HUES64 (cell line): ENCODE results near the gene ARHGAP44. TPM values are rescaled to one million over a fixed set of nuclear protein-coding genes. Genes with fewer than 3 reads are reported as not detected.
A peak's percentile ranks its signal among the peaks of the same experiment; 100 is the strongest.

Experiments used
- H3K27ac ChIP-seq: 2 replicates; pipeline ENCODE4 v1.7.0; 2013; ENCODE audit warnings: low read depth, low read length, inconsistent platforms
- H3K27me3 ChIP-seq: 2 replicates; pipeline ENCODE4 v1.6.1; 2013; ENCODE audit warnings: mild to moderate bottlenecking, low read length; ENCODE audit not compliant: insufficient read depth
- H3K36me3 ChIP-seq: 2 replicates; pipeline ENCODE4 v1.6.1; 2013; ENCODE audit warnings: mild to moderate bottlenecking, low read length; ENCODE audit not compliant: insufficient read depth
- H3K4me1 ChIP-seq: 2 replicates; pipeline ENCODE4 v1.6.1; 2013; ENCODE audit warnings: mild to moderate bottlenecking, low read length, moderate library complexity; ENCODE audit not compliant: insufficient read depth
- H3K4me3 ChIP-seq: 2 replicates; pipeline ENCODE4 v1.5.1; 2013; ENCODE audit warnings: mild to moderate bottlenecking, low read length, moderate library complexity
- H3K9ac ChIP-seq: 2 replicates; pipeline ENCODE4 v1.6.1; 2013; ENCODE audit warnings: mild to moderate bottlenecking, low read depth, low read length
- H3K9me3 ChIP-seq: 2 replicates; pipeline ENCODE4 v1.6.1; 2013; ENCODE audit warnings: low read depth, low read length; ENCODE audit not compliant: insufficient read depth
- WGBS: fragments of 150-250, 120-280 bp; methylation state at CpG from one replicate; pipeline ENCODE4 v1.1.7; 2013; ENCODE audit warnings: missing lambda C conversion rate; 5-methylcytosine and 5-hydroxymethylcytosine counted together
- polyA plus RNA-seq, 2 experiments: library from polyadenylated mRNA; stranded (reverse); fragments of 50-300 nt; gene quantifications; one replicate each; pipeline ENCODE4 v1.2.3, GENCODE V29; 2013

The ARHGAP44 gene, protein sequence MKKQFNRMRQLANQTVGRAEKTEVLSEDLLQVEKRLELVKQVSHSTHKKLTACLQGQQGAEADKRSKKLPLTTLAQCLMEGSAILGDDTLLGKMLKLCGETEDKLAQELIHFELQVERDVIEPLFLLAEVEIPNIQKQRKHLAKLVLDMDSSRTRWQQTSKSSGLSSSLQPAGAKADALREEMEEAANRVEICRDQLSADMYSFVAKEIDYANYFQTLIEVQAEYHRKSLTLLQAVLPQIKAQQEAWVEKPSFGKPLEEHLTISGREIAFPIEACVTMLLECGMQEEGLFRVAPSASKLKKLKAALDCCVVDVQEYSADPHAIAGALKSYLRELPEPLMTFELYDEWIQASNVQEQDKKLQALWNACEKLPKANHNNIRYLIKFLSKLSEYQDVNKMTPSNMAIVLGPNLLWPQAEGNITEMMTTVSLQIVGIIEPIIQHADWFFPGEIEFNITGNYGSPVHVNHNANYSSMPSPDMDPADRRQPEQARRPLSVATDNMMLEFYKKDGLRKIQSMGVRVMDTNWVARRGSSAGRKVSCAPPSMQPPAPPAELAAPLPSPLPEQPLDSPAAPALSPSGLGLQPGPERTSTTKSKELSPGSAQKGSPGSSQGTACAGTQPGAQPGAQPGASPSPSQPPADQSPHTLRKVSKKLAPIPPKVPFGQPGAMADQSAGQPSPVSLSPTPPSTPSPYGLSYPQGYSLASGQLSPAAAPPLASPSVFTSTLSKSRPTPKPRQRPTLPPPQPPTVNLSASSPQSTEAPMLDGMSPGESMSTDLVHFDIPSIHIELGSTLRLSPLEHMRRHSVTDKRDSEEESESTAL
- 6.3 TPM for polyA plus RNA-seq (2013, experiment 1 of 2)
- 7.0 TPM for polyA plus RNA-seq (2013, experiment 2 of 2)

DNA sequence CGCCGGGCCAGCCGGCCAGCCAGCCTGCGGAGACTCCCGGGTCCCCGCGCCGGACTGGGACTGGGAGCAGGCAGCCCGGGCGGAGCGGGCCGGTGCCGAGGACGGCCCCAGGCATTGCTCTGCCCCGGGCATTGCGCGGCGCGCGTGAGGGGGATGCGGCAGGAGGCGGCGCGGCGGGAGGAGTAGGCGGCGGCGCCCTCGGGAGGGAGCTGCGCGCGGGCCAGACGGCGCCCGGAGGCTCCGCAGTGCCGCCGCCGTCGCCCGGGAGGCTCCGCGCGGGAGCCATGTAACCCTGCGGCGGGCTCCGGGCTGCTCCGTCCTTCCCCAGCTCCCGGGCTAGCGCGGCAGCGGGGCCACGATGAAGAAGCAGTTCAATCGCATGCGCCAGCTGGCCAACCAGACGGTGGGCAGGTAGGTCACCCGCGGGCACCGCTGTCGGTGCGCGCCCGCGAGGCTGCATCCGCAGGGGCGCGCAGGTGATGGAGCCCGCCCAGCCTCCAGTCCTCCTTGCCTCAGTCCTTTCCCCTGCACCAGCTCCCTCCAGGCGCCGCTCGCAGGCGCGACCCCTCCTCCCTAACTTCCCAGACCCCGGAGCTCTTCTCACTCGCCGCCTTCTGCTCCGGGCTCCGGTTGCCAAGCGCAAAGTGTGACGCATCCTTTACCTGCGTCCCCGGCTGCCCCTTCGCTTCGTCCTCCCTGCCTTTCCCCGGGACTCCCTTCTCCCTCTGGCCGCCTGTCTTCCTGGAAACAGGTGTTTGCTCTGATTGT lies at the start of gene ARHGAP44:
Gene ARHGAP44 (plus strand): TSS at position 18 of the 768 bp plus-strand sequence. CDS start 341 bp downstream, at position 359.
- peaks cover 8% of the 10 kb centered on the region; the same call in 1 of the 2 replicates for H3K4me1 ChIP-seq
- H3K4me3 ChIP-seq: peak within 1 kb of the TSS; percentile 97
- H3K36me3 ChIP-seq: no peaks in the 10 kb centered on the region
- no peaks in the 10 kb centered on the region for H3K9me3 ChIP-seq
- peak within 1 kb of the TSS; percentile 80 for H3K9ac ChIP-seq
- H3K27ac ChIP-seq: no peak within 1 kb of the TSS; the same call in 1 of the 2 replicates
- under 1% methylated on average over 86 of the region's 86 CpGs for WGBS
- H3K27me3 ChIP-seq: peaks cover 17% of the 10 kb centered on the region; the same call in 1 of the 2 replicates

DNA sequence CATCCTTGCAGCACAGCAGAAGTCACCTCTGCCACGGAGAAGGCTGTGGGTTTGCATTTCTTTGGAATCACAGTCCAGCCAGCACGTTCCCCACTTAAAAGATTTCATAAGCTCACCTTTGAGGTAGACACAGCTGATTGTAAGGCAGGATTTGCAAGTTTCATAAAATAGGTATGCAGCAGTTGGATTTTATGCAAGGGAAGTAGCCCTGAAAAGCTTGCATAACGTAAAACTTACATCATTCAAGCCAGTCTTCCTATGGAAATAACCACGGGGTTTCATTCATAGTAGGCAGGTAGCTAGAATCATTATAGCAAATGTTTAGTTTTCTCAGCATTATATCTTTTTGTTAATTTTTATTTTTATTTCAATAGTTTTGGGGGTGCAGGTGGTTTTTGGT lies 49.8 kb upstream of the ARHGAP44 start:
- no peak overlapping the region for H3K9ac ChIP-seq
- no peak overlapping the region for H3K4me3 ChIP-seq
- H3K27ac ChIP-seq: no peak overlapping the region
- no peaks in the 10 kb centered on the region for H3K27me3 ChIP-seq
- no peaks in the 10 kb centered on the region for H3K4me1 ChIP-seq
- H3K9me3 ChIP-seq: no peaks in the 10 kb centered on the region
- H3K36me3 ChIP-seq: no peaks in the 10 kb centered on the region
- 93% methylated on average over 4 of the region's 4 CpGs for WGBS

DNA sequence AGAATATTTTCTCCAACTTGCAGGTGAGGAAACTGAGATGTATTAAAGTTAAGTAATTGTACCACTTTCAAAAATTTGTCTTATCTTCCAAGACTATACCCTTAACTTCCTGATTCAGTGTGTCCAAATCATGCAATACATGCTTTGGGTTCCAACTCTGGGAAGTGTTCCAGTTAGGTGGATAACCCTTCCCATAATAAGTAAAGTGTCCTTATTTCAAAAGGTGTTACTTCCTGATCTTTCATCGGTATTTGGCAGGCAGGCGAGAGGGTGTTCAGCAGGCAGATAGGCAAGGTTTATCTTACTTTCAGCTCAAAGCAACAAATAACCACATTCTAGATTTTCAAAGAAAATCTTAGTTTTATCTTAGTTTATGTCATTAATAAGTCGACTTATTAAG lies 46.3 kb upstream of the ARHGAP44 start:
- 88% methylated on average over 2 of the region's 3 CpGs for WGBS
- Histone ChIP-seq H3K27me3 (no peaks in the 10 kb centered on the region), H3K4me1 (no peaks in the 10 kb centered on the region), H3K9ac (no peak overlapping the region), H3K4me3 (no peak overlapping the region), H3K36me3 (no peaks in the 10 kb centered on the region), H3K9me3 (no peaks in the 10 kb centered on the region), H3K27ac (no peak overlapping the region)

GRCh38 chr17:12744298-12744697 lies 45.0 kb upstream of the ARHGAP44 start:
- Histone ChIP-seq H3K9me3 (no peaks in the 10 kb centered on the region), H3K4me1 (no peaks in the 10 kb centered on the region), H3K36me3 (no peaks in the 10 kb centered on the region), H3K4me3 (no peak overlapping the region), H3K9ac (no peak overlapping the region), H3K27me3 (no peaks in the 10 kb centered on the region), H3K27ac (no peak overlapping the region)
- WGBS: 91% methylated on average over 5 of the region's 5 CpGs

DNA sequence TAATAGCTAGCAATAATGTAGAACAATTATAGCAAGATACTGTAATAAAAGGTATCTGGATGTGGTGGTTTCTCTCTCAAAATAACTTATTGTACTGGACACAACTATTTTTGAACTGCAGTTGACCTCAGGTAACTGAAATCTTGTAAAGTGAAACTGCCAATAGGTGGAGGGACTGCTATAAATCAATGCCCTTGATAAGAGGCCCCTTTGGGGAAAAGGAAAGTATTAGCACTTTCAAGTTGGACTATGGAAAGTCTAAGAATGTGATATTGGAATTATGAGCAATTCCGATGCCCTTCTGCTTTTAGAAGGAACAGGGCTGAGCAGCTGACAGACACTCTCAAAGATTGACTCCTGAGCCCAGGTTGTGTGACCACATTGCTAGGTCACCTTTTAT lies 44.5 kb upstream of the ARHGAP44 start:
- no peaks in the 10 kb centered on the region for H3K4me1 ChIP-seq
- H3K4me3 ChIP-seq: no peak overlapping the region
- H3K9me3 ChIP-seq: no peaks in the 10 kb centered on the region
- no peak overlapping the region for H3K9ac ChIP-seq
- H3K27me3 ChIP-seq: no peaks in the 10 kb centered on the region
- H3K27ac ChIP-seq: no peak overlapping the region
- H3K36me3 ChIP-seq: no peaks in the 10 kb centered on the region
- WGBS: 96% methylated on average over 1 of the region's 1 CpG

DNA sequence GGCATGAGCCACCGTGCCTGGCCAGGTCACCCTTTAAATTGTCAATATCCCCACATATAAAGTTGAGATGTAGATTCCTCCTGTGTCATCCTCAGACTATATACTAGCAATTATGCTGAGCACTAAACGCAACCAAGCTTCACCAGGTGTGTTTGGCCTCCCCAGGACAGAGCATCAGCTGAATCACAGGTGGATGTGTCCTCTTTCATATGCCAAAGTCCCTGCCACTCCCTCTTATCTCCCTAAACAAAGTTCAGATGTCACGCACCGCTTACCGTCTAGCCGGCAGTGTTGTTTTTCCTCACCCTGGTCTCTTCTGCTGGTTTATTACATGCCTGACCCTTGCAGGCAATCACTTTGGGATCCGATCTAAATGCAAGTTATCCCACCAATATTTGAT lies 43.8 kb upstream of the ARHGAP44 start:
- H3K27me3 ChIP-seq: no peaks in the 10 kb centered on the region
- no peak overlapping the region for H3K4me3 ChIP-seq
- WGBS: 90% methylated on average over 7 of the region's 7 CpGs
- no peaks in the 10 kb centered on the region for H3K4me1 ChIP-seq
- no peaks in the 10 kb centered on the region for H3K36me3 ChIP-seq
- no peak overlapping the region for H3K27ac ChIP-seq
- no peak overlapping the region for H3K9ac ChIP-seq
- no peaks in the 10 kb centered on the region for H3K9me3 ChIP-seq

GRCh38 chr17:12756786-12757185 lies 32.5 kb upstream of the ARHGAP44 start:
- Histone ChIP-seq H3K4me3 (no peak overlapping the region), H3K4me1 (no peaks in the 10 kb centered on the region)

GRCh38 chr17:12759090-12759489 lies 30.2 kb upstream of the ARHGAP44 start:
- Histone ChIP-seq H3K36me3 (no peaks in the 10 kb centered on the region), H3K9me3 (no peaks in the 10 kb centered on the region), H3K27ac (no peak overlapping the region), H3K4me3 (no peak overlapping the region), H3K27me3 (no peaks in the 10 kb centered on the region), H3K9ac (no peak overlapping the region), H3K4me1 (no peaks in the 10 kb centered on the region)
- WGBS: 90% methylated on average over 2 of the region's 2 CpGs

More at GRCh38 chr17:12756786-12757185, 32.5 kb upstream of the ARHGAP44 start:
- Histone ChIP-seq H3K27me3 (no peaks in the 10 kb centered on the region), H3K9me3 (no peaks in the 10 kb centered on the region), H3K9ac (no peak overlapping the region), H3K27ac (no peak overlapping the region), H3K36me3 (no peaks in the 10 kb centered on the region)

DNA sequence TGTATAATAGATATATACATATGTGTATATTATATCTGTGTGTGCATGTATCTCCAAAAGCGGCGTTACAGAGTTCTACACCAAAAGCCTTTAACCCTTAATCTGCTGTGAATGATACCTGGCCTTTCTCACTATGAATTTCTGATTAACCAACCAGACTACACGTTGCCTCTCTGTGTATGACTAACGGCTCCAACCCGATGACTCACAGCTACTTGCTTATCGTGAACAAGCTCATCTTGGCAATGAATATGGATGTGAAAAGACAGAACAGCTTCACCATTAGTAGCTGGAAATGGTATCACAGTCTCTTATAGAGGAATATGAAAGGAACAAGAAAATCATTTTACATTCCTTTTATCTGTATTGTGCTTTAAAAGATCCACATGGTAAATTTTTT lies 23.8 kb upstream of the ARHGAP44 start:
- H3K4me1 ChIP-seq: no peaks in the 10 kb centered on the region
- no peak overlapping the region for H3K27ac ChIP-seq
- no peaks in the 10 kb centered on the region for H3K9me3 ChIP-seq
- no peak overlapping the region for H3K9ac ChIP-seq
- WGBS: 84% methylated on average over 6 of the region's 6 CpGs
- no peaks in the 10 kb centered on the region for H3K27me3 ChIP-seq
- no peak overlapping the region for H3K4me3 ChIP-seq
- H3K36me3 ChIP-seq: no peaks in the 10 kb centered on the region

DNA sequence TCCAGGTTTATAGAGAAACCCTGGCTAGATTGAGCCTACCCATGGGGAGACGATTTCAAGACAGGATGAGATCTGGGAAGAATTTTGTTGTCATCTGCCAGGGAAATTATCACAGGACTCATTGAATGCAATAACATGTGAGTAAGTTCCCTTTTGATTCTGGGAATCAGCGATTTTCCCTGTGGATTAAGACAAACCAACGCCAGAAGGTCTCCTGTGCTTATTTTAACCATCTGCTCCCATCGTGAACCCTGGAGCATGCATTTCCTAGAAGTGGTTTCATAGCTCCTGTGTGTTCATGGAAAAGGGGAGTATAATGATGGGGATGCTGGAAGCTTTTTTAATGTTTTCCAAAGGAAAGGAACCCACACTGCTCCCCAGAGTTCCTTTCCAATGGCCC lies 21.0 kb upstream of the ARHGAP44 start:
- Histone ChIP-seq H3K27me3 (no peaks in the 10 kb centered on the region), H3K9ac (no peak overlapping the region), H3K27ac (no peak overlapping the region), H3K36me3 (no peaks in the 10 kb centered on the region), H3K9me3 (no peaks in the 10 kb centered on the region), H3K4me3 (no peak overlapping the region), H3K4me1 (no peaks in the 10 kb centered on the region)
- 94% methylated on average over 4 of the region's 4 CpGs for WGBS

GRCh38 chr17:12769981-12770380 lies 19.3 kb upstream of the ARHGAP44 start:
- Histone ChIP-seq H3K4me3 (no peak overlapping the region), H3K9me3 (no peaks in the 10 kb centered on the region), H3K27ac (no peak overlapping the region), H3K36me3 (no peaks in the 10 kb centered on the region), H3K27me3 (no peaks in the 10 kb centered on the region), H3K4me1 (no peaks in the 10 kb centered on the region), H3K9ac (no peak overlapping the region)
- WGBS: 97% methylated on average over 6 of the region's 6 CpGs
